Progenitor cell of endocrine pancreas (in vitro differentiated cells): ENCODE results near the gene KCNQ1. TPM values are rescaled to one million over a fixed set of nuclear protein-coding genes. Genes with fewer than 3 reads are reported as not detected.

Experiments
- DNase-seq: peaks from one replicate; pipeline ENCODE4 v3.0.0; 2021; ENCODE audit warnings: low spot score; ENCODE audit not compliant: unreplicated experiment
- H3K27ac Mint-ChIP-seq: 2 replicates; pipeline ENCODE4 v1.8.0; 2021; ENCODE audit warnings: mild to moderate bottlenecking, moderate library complexity, mixed read lengths
- H3K27me3 Mint-ChIP-seq: 2 replicates; pipeline ENCODE4 v1.8.0; 2021; ENCODE audit warnings: mixed read lengths
- H3K36me3 Mint-ChIP-seq: 2 replicates; pipeline ENCODE4 v1.8.0; 2022; ENCODE audit warnings: mixed read lengths; ENCODE audit not compliant: insufficient read depth
- H3K4me1 Mint-ChIP-seq: 2 replicates; pipeline ENCODE4 v1.8.0; 2021; ENCODE audit warnings: low read depth, mixed read lengths
- H3K4me3 Mint-ChIP-seq: 2 replicates; pipeline ENCODE4 v1.8.0; 2021; ENCODE audit warnings: low read depth, mild to moderate bottlenecking, moderate library complexity, mixed read lengths
- H3K9me3 Mint-ChIP-seq: 2 replicates; pipeline ENCODE4 v1.8.0; 2021; ENCODE audit warnings: low read depth, mixed read lengths
- CTCF ChIP-seq: fragments of 200-600 bp; sonication (generic); IDR thresholded peaks from one replicate; pipeline ENCODE4 v1.5.0; 2021; ENCODE audit warnings: antibody characterized with exemption, mild to moderate bottlenecking; ENCODE audit not compliant: unreplicated experiment
- total RNA-seq: library from RNA; stranded (reverse); gene quantifications from 2 replicates; pipeline ENCODE4 v1.2.1, GENCODE V29; 2021

KCNQ1 gene
- total RNA-seq, 1 donor from 2014 or later = 3.3 TPM

GRCh38 chr11:2547806-2548205, 103.0 kb downstream of the KCNQ1 start:
- Mint-ChIP-seq H3K27me3 (peaks cover 64% of the 10 kb centered on the region), H3K9me3 (peaks cover 5% of the 10 kb centered on the region), H3K4me3 (no peak overlapping the region), H3K36me3 (peaks cover 2% of the 10 kb centered on the region), H3K4me1 (no peaks in the 10 kb centered on the region), H3K27ac (peak overlapping the region; percentile 29)
- DNase-seq = no peak
- TF ChIP-seq CTCF = no peak

- Mint-ChIP-seq H3K27me3 (peaks cover 60% of the 10 kb centered on the region), H3K9me3 (peaks cover 5% of the 10 kb centered on the region), H3K4me3 (no peak overlapping the region), H3K4me1 (no peaks in the 10 kb centered on the region), H3K36me3 (peaks cover 2% of the 10 kb centered on the region), H3K27ac (no peak overlapping the region)
- no peak for DNase-seq
- TF ChIP-seq CTCF = no peak
Observed at GRCh38 chr11:2548596-2548995, 103.8 kb downstream of the KCNQ1 start.

- no peaks in the 10 kb centered on the region for H3K4me1 Mint-ChIP-seq
- H3K9me3 Mint-ChIP-seq = peaks cover 5% of the 10 kb centered on the region
- no peak for TF ChIP-seq CTCF
- H3K27ac Mint-ChIP-seq = no peak overlapping the region
- H3K36me3 Mint-ChIP-seq = peaks cover 2% of the 10 kb centered on the region
- H3K4me3 Mint-ChIP-seq = no peak overlapping the region
- no peak for DNase-seq
- H3K27me3 Mint-ChIP-seq = peaks cover 56% of the 10 kb centered on the region
Observed at GRCh38 chr11:2549080-2549479, 104.3 kb downstream of the KCNQ1 start.

GRCh38 chr11:2549491-2549875, 104.7 kb downstream of the KCNQ1 start:
- DNase-seq = no peak
- peaks cover 5% of the 10 kb centered on the region for H3K9me3 Mint-ChIP-seq
- H3K4me1 Mint-ChIP-seq = no peaks in the 10 kb centered on the region
- H3K27me3 Mint-ChIP-seq = peaks cover 56% of the 10 kb centered on the region
- H3K36me3 Mint-ChIP-seq = peaks cover 2% of the 10 kb centered on the region
- no peak for TF ChIP-seq CTCF
- H3K4me3 Mint-ChIP-seq = no peak overlapping the region
- H3K27ac Mint-ChIP-seq = no peak overlapping the region

- H3K9me3 Mint-ChIP-seq = peaks cover 5% of the 10 kb centered on the region
- peaks cover 2% of the 10 kb centered on the region for H3K36me3 Mint-ChIP-seq
- peaks cover 55% of the 10 kb centered on the region for H3K27me3 Mint-ChIP-seq
- H3K4me1 Mint-ChIP-seq = peaks cover 3% of the 10 kb centered on the region
- DNase-seq = no peak
- no peak overlapping the region for H3K27ac Mint-ChIP-seq
- TF ChIP-seq CTCF = no peak
- H3K4me3 Mint-ChIP-seq = no peak overlapping the region
Observed at GRCh38 chr11:2549876-2550605, 105.2 kb downstream of the KCNQ1 start.
